ENCODE measurements around the gene PFKFB4.
"Not testable (repeated sequence)": the region's sequence is repeated elsewhere in the genome, so short reads cannot be mapped to it uniquely, and the experiment has no call there.

DNA sequence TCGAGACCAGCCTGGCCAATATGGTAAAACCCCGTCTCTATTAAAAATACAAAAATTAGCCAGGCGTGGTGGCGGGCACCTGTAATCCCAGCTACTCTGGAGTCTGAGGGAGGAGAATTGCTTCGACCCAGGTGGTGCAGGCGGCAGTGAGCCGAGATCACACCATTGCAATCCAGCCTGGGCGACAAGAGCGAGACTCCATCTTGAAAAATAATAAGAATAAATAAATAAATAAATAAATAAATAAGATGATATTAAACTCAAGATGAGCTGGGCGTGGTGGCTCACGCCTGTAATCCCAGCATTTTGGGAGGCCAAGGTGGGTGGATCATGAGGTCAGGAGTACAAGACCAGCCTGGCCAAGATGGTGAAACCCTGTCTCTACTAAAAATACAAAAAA lies 75.7 kb downstream of the PFKFB4 start:
- not testable (repeated sequence) for TF ChIP-seq HSF4 (CRISPR knock-in tag; IDR thresholded peaks at IDR 0.05; ENCODE audit: borderline replicate concordance); LCOR (CRISPR knock-in tag; IDR thresholded peaks at IDR 0.05); ETV5 (CRISPR knock-in tag; IDR thresholded peaks at IDR 0.05; ENCODE audit: low read depth); RAD21 (CRISPR knock-in tag; conservative IDR thresholded peaks at IDR 0.05 in 1 of 2, IDR thresholded peaks at IDR 0.05 in 1 of 2); GABPA (tag; conservative IDR thresholded peaks at IDR 0.05; ENCODE audit: low read depth); EZH2 (IDR thresholded peaks at IDR 0.05; ENCODE audit: borderline replicate concordance, low read depth, low read length); CREB5 (CRISPR knock-in tag; IDR thresholded peaks at IDR 0.05)

Data from K562 (cell line).